Liver (tissue), 9 donors: ENCODE results near the gene ABLIM3. TPM values are rescaled to one million over a fixed set of nuclear protein-coding genes. Genes with fewer than 3 reads are reported as not detected.

ENCODE experiments used
- DNase-seq: peaks from one replicate; pipeline ENCODE4 v3.0.0-alpha.2; 2017; ENCODE audit warnings: low spot score
- H3K27ac ChIP-seq, 2 donors: one replicate each; pipeline ENCODE4 v1.7.0; 2013; ENCODE audit warnings: inconsistent platforms in 2 of 2, low read length in 2 of 2, control low read depth in 1 of 2, low read depth in 1 of 2, mild to moderate bottlenecking in 1 of 2
- H3K27me3 ChIP-seq, 4 donors: one replicate each; pipeline versions ENCODE4 v1.6.1 to v1.7.0; 2013; ENCODE audit warnings: low read length in 3 of 4, inconsistent platforms in 1 of 4, mild to moderate bottlenecking in 1 of 4, moderate library complexity in 1 of 4; ENCODE audit not compliant: control insufficient read depth in 4 of 4, insufficient read depth in 4 of 4
- H3K36me3 ChIP-seq, 4 donors: one replicate each; pipeline versions ENCODE4 v1.6.1 to v1.7.0; 2013; ENCODE audit warnings: low read length in 3 of 4, mild to moderate bottlenecking in 3 of 4, low read depth in 1 of 4, moderate library complexity in 1 of 4; ENCODE audit not compliant: control insufficient read depth in 4 of 4, insufficient read depth in 3 of 4
- H3K4me1 ChIP-seq, 4 donors: one replicate each; pipeline versions ENCODE4 v1.6.1 to v1.7.0; 2013; ENCODE audit warnings: low read length in 3 of 4, mild to moderate bottlenecking in 3 of 4, moderate library complexity in 1 of 4; ENCODE audit not compliant: control insufficient read depth in 4 of 4, insufficient read depth in 4 of 4
- H3K4me3 ChIP-seq, 3 donors: one replicate each; pipeline versions ENCODE4 v1.6.1 to v1.7.0; 2013; ENCODE audit warnings: low read length in 3 of 3, control low read depth in 1 of 3, low read depth in 1 of 3, mild to moderate bottlenecking in 1 of 3
- H3K9ac ChIP-seq, 2 donors: one replicate each; pipeline ENCODE4 v1.7.0; 2013; ENCODE audit warnings: low read length in 2 of 2, mild to moderate bottlenecking in 2 of 2, moderate library complexity in 2 of 2, control low read depth in 1 of 2, low read depth in 1 of 2
- H3K9me3 ChIP-seq, 4 donors: one replicate each; pipeline versions ENCODE4 v1.6.1 to v1.7.0; 2013; ENCODE audit warnings: low read length in 3 of 4; ENCODE audit not compliant: control insufficient read depth in 4 of 4
- ATF3 ChIP-seq: IDR thresholded peaks from 2 replicates; pipeline ENCODE4 v1.6.1; 2016; ENCODE audit warnings: antibody characterized with exemption
- EGR1 ChIP-seq, 2 donors: IDR thresholded peaks; 2 replicates each; pipeline ENCODE4 v1.6.1; 2016 to 2018; ENCODE audit warnings: antibody characterized with exemption in 2 of 2, low read depth in 2 of 2
- FOXA1 ChIP-seq: IDR thresholded peaks from 2 replicates; pipeline ENCODE4 v1.6.1; 2016; ENCODE audit warnings: antibody characterized with exemption
- FOXA2 ChIP-seq: IDR thresholded peaks from 2 replicates; pipeline ENCODE4 v1.6.1; 2016; ENCODE audit warnings: antibody characterized with exemption
- GABPA ChIP-seq, 2 donors: IDR thresholded peaks in 1 of 2; conservative IDR thresholded peaks in 1 of 2; 2 replicates each; pipeline ENCODE4 v1.6.1; 2016; ENCODE audit warnings: antibody characterized with exemption in 2 of 2, mild to moderate bottlenecking in 1 of 2, moderate library complexity in 1 of 2
- HNF4A ChIP-seq, 2 donors: conservative IDR thresholded peaks; 2 replicates each; pipeline ENCODE4 v1.6.1; 2016; ENCODE audit warnings: antibody characterized with exemption in 2 of 2, mild to moderate bottlenecking in 2 of 2
- HNF4G ChIP-seq: IDR thresholded peaks from 2 replicates; pipeline ENCODE4 v1.6.1; 2016; ENCODE audit warnings: antibody characterized with exemption
- JUND ChIP-seq, 2 donors: IDR thresholded peaks; 2 replicates each; pipeline ENCODE4 v1.6.1; 2016; ENCODE audit warnings: antibody characterized with exemption in 2 of 2
- MAX ChIP-seq: IDR thresholded peaks from 2 replicates; pipeline ENCODE4 v1.6.1; 2016; ENCODE audit warnings: antibody characterized with exemption
- NR2F2 ChIP-seq: IDR thresholded peaks from 2 replicates; pipeline ENCODE4 v1.6.1; 2016; ENCODE audit warnings: antibody characterized with exemption
- RAD21 ChIP-seq, 2 donors: IDR thresholded peaks; 2 replicates each; pipeline ENCODE4 v1.6.1; 2016; ENCODE audit warnings: antibody characterized with exemption in 2 of 2, mild to moderate bottlenecking in 2 of 2
- REST ChIP-seq: IDR thresholded peaks from 2 replicates; pipeline ENCODE4 v1.6.1; 2016; ENCODE audit warnings: antibody characterized with exemption, mild to moderate bottlenecking
- SP1 ChIP-seq: IDR thresholded peaks from 2 replicates; pipeline ENCODE4 v1.6.1; 2018; ENCODE audit warnings: antibody characterized with exemption, mild to moderate bottlenecking
- TAF1 ChIP-seq: conservative IDR thresholded peaks from 2 replicates; pipeline ENCODE4 v1.6.1; 2016; ENCODE audit warnings: antibody characterized with exemption, mild to moderate bottlenecking
- YY1 ChIP-seq: IDR thresholded peaks from 2 replicates; pipeline ENCODE4 v1.6.1; 2016; ENCODE audit warnings: antibody characterized with exemption, mild to moderate bottlenecking
- ZBTB33 ChIP-seq: IDR thresholded peaks from 2 replicates; pipeline ENCODE4 v1.6.1; 2016; ENCODE audit warnings: antibody characterized with exemption
- WGBS: extraction: QIAGEN DNeasy Blood & Tissue Kit; methylation state at CpG from one replicate; pipeline ENCODE4 v1.1.7; 2013; 5-methylcytosine and 5-hydroxymethylcytosine counted together
- polyA plus RNA-seq, 2 donors: library from polyadenylated mRNA; stranded (reverse) in 1 of 2; unstranded in 1 of 2; fragments of 200-250 nt in 1 of 2; fragments of >200 nt in 1 of 2; fragmentation: Nextera tagmentation in 1 of 2; extraction: Ambion mirVana in 1 of 2; gene quantifications; one replicate each; pipeline versions ENCODE4 v1.2.1 to v1.2.3, GENCODE V29; 2013 to 2015
- total RNA-seq, 2 donors: library from RNA; depleted of rRNA; stranded (reverse); fragments of >200 nt; gene quantifications; one replicate each; pipeline ENCODE4 v1.2.3, GENCODE V29; 2014
- TF ChIP-seq, protein P1 (sequence below): fragments of 150-350 bp; IDR thresholded peaks from 2 replicates; pipeline ENCODE4 v1.5.1; 2017; ENCODE audit warnings: improper control_type of control experiment, low read depth, low read length; ENCODE audit not compliant: missing input control
- donor health status: healthy.
- donor health status: healthy.
- donor health status: healthy.
- donor health status: healthy.
- donor health status: healthy.

The ABLIM3 gene
- total and polyA plus RNA-seq, 4 donors, result 6.8 to 131 (median 43.1) TPM

GRCh38 chr5:149126906-149127305, 14.4 kb upstream of the ABLIM3 start:
- peaks cover 0 to 19% (median 5%) of the 10 kb centered on the region in 4 donors for H3K4me1 ChIP-seq
- no peaks in the 10 kb centered on the region for H3K27me3 ChIP-seq
- TF ChIP-seq, protein P1, sequence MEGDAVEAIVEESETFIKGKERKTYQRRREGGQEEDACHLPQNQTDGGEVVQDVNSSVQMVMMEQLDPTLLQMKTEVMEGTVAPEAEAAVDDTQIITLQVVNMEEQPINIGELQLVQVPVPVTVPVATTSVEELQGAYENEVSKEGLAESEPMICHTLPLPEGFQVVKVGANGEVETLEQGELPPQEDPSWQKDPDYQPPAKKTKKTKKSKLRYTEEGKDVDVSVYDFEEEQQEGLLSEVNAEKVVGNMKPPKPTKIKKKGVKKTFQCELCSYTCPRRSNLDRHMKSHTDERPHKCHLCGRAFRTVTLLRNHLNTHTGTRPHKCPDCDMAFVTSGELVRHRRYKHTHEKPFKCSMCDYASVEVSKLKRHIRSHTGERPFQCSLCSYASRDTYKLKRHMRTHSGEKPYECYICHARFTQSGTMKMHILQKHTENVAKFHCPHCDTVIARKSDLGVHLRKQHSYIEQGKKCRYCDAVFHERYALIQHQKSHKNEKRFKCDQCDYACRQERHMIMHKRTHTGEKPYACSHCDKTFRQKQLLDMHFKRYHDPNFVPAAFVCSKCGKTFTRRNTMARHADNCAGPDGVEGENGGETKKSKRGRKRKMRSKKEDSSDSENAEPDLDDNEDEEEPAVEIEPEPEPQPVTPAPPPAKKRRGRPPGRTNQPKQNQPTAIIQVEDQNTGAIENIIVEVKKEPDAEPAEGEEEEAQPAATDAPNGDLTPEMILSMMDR, result no peak
- no peak for TF ChIP-seq YY1
- TF ChIP-seq SP1, result no peak
- TF ChIP-seq MAX, result no peak
- no peak for TF ChIP-seq FOXA2
- no peak for TF ChIP-seq HNF4G
- no peak for TF ChIP-seq RAD21 (IDR thresholded peaks at IDR 0.05)
- no peak for TF ChIP-seq REST
- TF ChIP-seq ZBTB33, result no peak
- TF ChIP-seq NR2F2, result no peak
- TF ChIP-seq FOXA1, result no peak
- TF ChIP-seq GABPA (IDR thresholded peaks at IDR 0.05 in 1 of 2, conservative IDR thresholded peaks at IDR 0.05 in 1 of 2), result no peak
- TF ChIP-seq HNF4A (conservative IDR thresholded peaks at IDR 0.05), result no peak
- H3K4me3 ChIP-seq, result no peak overlapping the region
- H3K36me3 ChIP-seq, result no peaks in the 10 kb centered on the region
- no peak overlapping the region for H3K9ac ChIP-seq
- WGBS, result 66% methylated on average over 6 of the region's 6 CpGs
- no peak overlapping the region for H3K27ac ChIP-seq
- DNase-seq, result no peak
- no peaks in the 10 kb centered on the region for H3K9me3 ChIP-seq

GRCh38 chr5:149127394-149127955, 13.8 kb upstream of the ABLIM3 start:
- Histone ChIP-seq H3K4me1 (peaks cover 0 to 19% (median 5%) of the 10 kb centered on the region in 4 donors), H3K9ac (no peak overlapping the region), H3K4me3 (no peak overlapping the region), H3K27me3 (no peaks in the 10 kb centered on the region), H3K27ac (no peak overlapping the region), H3K36me3 (no peaks in the 10 kb centered on the region), H3K9me3 (no peaks in the 10 kb centered on the region)
- TF ChIP-seq EGR1 (IDR thresholded peaks at IDR 0.05; ENCODE audit: low read depth in 2 of 2) (no peak), ATF3 (no peak), RAD21 (IDR thresholded peaks at IDR 0.05) (no peak), NR2F2 (no peak), HNF4A (conservative IDR thresholded peaks at IDR 0.05) (no peak), HNF4G (no peak), TAF1 (no peak), JUND (IDR thresholded peaks at IDR 0.05) (no peak), YY1 (no peak)
- no peak for DNase-seq
- WGBS, result 73% methylated on average over 3 of the region's 3 CpGs
